Cardiac fibroblast (primary cell): ENCODE results near the gene ZNF775.

Source experiments
- DNase-seq, 2 donors: peaks; one replicate each; pipeline versions ENCODE4 v3.0.0 to v3.0.0-alpha.2; 2010; ENCODE audit warnings: low read depth in 2 of 2
- H3K4me3 ChIP-seq, 2 donors: replicated peaks in 1 of 2; 1 replicate in 1 of 2; 2 replicates in 1 of 2; pipeline ENCODE4 v1.5.1; 2011; ENCODE audit warnings: low read depth in 2 of 2, low read length in 2 of 2, mild to moderate bottlenecking in 2 of 2, moderate library complexity in 1 of 2
- TF ChIP-seq, protein P1 (sequence below): IDR thresholded peaks from one replicate; pipeline ENCODE4 v1.5.1; 2011; ENCODE audit warnings: low read depth, mild to moderate bottlenecking, low read length, inconsistent platforms

Gene ZNF775

GRCh38 chr7:150367677-150368095 is 11.4 kb upstream of the ZNF775 start:
- TF ChIP-seq, protein P1, sequence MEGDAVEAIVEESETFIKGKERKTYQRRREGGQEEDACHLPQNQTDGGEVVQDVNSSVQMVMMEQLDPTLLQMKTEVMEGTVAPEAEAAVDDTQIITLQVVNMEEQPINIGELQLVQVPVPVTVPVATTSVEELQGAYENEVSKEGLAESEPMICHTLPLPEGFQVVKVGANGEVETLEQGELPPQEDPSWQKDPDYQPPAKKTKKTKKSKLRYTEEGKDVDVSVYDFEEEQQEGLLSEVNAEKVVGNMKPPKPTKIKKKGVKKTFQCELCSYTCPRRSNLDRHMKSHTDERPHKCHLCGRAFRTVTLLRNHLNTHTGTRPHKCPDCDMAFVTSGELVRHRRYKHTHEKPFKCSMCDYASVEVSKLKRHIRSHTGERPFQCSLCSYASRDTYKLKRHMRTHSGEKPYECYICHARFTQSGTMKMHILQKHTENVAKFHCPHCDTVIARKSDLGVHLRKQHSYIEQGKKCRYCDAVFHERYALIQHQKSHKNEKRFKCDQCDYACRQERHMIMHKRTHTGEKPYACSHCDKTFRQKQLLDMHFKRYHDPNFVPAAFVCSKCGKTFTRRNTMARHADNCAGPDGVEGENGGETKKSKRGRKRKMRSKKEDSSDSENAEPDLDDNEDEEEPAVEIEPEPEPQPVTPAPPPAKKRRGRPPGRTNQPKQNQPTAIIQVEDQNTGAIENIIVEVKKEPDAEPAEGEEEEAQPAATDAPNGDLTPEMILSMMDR: no peak
- no peak for DNase-seq
- H3K4me3 ChIP-seq: peak overlapping the region; percentile 89 to 94

GRCh38 chr7:150368096-150368883 is 10.8 kb upstream of the ZNF775 start, which contains the start of gene REPIN1:
Gene REPIN1, plus strand, starts transcription at chr7:150368822. Its CDS starts 890 bp downstream, at chr7:150369712.
- TF ChIP-seq, protein P1: no peak
- peak; percentile 79 to 88 for DNase-seq
- H3K4me3 ChIP-seq: peak within 1 kb of the TSS; percentile 89 to 94

GRCh38 chr7:150368884-150369747 is 10.0 kb upstream of the ZNF775 start:
- TF ChIP-seq, protein P1: no peak
- DNase-seq: peak; percentile 58 to 69

GRCh38 chr7:150369748-150370501 is 9.2 kb upstream of the ZNF775 start:
- peak overlapping the region; percentile 89 to 94 for H3K4me3 ChIP-seq
- DNase-seq: peak in 1 of 2 donors; percentile 12
- TF ChIP-seq, protein P1: no peak

More at GRCh38 chr7:150368884-150369747, 10.0 kb upstream of the ZNF775 start:
- H3K4me3 ChIP-seq: peak overlapping the region; percentile 89 to 94

GRCh38 chr7:150370612-150371071 is 8.5 kb upstream of the ZNF775 start:
- peak overlapping the region in 1 of 2 donors; percentile 89 for H3K4me3 ChIP-seq
- peak; percentile 49 to 66 for DNase-seq
- TF ChIP-seq, protein P1: no peak
